ENCODE measurements around the gene JAZF1. TPM values are rescaled to one million over a fixed set of nuclear protein-coding genes. Genes with fewer than 3 reads are reported as not detected.
"Not testable (repeated sequence)": the region's sequence is repeated elsewhere in the genome, so short reads cannot be mapped to it uniquely, and the experiment has no call there.

JAZF1 gene
- total and polyA plus RNA-seq, 4 donors: 5.2 to 16.5 (median 10.7) TPM

- no peaks in the 10 kb centered on the region for H3K36me3 ChIP-seq (ENCODE audit: control insufficient read depth in 4 of 4, insufficient read depth in 4 of 4, low read length in 4 of 4)
- 46 to 48% methylated on average over 2 of the region's 2 CpGs for WGBS, 2 donors
- no peak overlapping the region for H3K27ac ChIP-seq (ENCODE audit: low read depth in 1 of 2, low read length in 1 of 2)
- ATAC-seq (ENCODE audit: insufficient read depth, low FRiP score) (no peak), DNase-seq (no peak)
- no peaks in the 10 kb centered on the region for H3K27me3 ChIP-seq (ENCODE audit: control insufficient read depth in 3 of 3, insufficient read depth in 3 of 3, low read length in 2 of 3)
- no peak overlapping the region for H3K4me3 ChIP-seq
- peaks cover 0 to 5% (median 4%) of the 10 kb centered on the region in 5 donors for H3K4me1 ChIP-seq (ENCODE audit: control insufficient read depth in 5 of 5, insufficient read depth in 5 of 5, low read length in 5 of 5)
- TF ChIP-seq CTCF (IDR thresholded peaks at IDR 0.05; ENCODE audit: control extremely low read depth, extremely low read depth): no peak
- H3K9ac ChIP-seq (ENCODE audit: insufficient read depth in 1 of 2, low read length in 2 of 2): no peak overlapping the region
- no peaks in the 10 kb centered on the region for H3K9me3 ChIP-seq (ENCODE audit: control insufficient read depth in 4 of 4, insufficient read depth in 3 of 4, low read length in 3 of 4)
Measured at GRCh38 chr7:27866256-27866655, 314.3 kb downstream of the JAZF1 start.

- H3K36me3 ChIP-seq (ENCODE audit: control insufficient read depth in 4 of 4, insufficient read depth in 4 of 4, low read length in 4 of 4): no peaks in the 10 kb centered on the region
- no peak overlapping the region for H3K4me3 ChIP-seq
- H3K27me3 ChIP-seq (ENCODE audit: control insufficient read depth in 3 of 3, insufficient read depth in 3 of 3, low read length in 2 of 3): no peaks in the 10 kb centered on the region
- 94 to 95% methylated on average over 11 of the region's 11 CpGs for WGBS, 2 donors
- TF ChIP-seq CTCF (IDR thresholded peaks at IDR 0.05; ENCODE audit: control extremely low read depth, extremely low read depth): no peak
- H3K9ac ChIP-seq (ENCODE audit: insufficient read depth in 1 of 2, low read length in 2 of 2): no peak overlapping the region
- ATAC-seq (ENCODE audit: insufficient read depth, low FRiP score) (no peak), DNase-seq (no peak)
- H3K9me3 ChIP-seq (ENCODE audit: control insufficient read depth in 4 of 4, insufficient read depth in 3 of 4, low read length in 3 of 4): no peaks in the 10 kb centered on the region
- H3K27ac ChIP-seq (ENCODE audit: low read depth in 1 of 2, low read length in 1 of 2): no peak overlapping the region
- H3K4me1 ChIP-seq (ENCODE audit: control insufficient read depth in 5 of 5, insufficient read depth in 5 of 5, low read length in 5 of 5): peaks cover 0 to 5% (median 2%) of the 10 kb centered on the region in 5 donors
Measured at GRCh38 chr7:27863880-27864279, 316.7 kb downstream of the JAZF1 start.

GRCh38 chr7:27861747-27862146 is 318.8 kb downstream of the JAZF1 start:
- TF ChIP-seq CTCF (IDR thresholded peaks at IDR 0.05; ENCODE audit: control extremely low read depth, extremely low read depth): no peak
- Histone ChIP-seq H3K9me3 (ENCODE audit: control insufficient read depth in 4 of 4, insufficient read depth in 3 of 4, low read length in 3 of 4) (no peaks in the 10 kb centered on the region), H3K27ac (ENCODE audit: low read depth in 1 of 2, low read length in 1 of 2) (no peak overlapping the region), H3K4me1 (ENCODE audit: control insufficient read depth in 5 of 5, insufficient read depth in 5 of 5, low read length in 5 of 5) (peaks cover 0 to under 1% (median under 1%) of the 10 kb centered on the region in 5 donors), H3K27me3 (ENCODE audit: control insufficient read depth in 3 of 3, insufficient read depth in 3 of 3, low read length in 2 of 3) (no peaks in the 10 kb centered on the region), H3K9ac (ENCODE audit: insufficient read depth in 1 of 2, low read length in 2 of 2) (no peak overlapping the region), H3K4me3 (no peak overlapping the region), H3K36me3 (ENCODE audit: control insufficient read depth in 4 of 4, insufficient read depth in 4 of 4, low read length in 4 of 4) (no peaks in the 10 kb centered on the region)
- DNase-seq: no peak
- ATAC-seq (ENCODE audit: insufficient read depth, low FRiP score): no peak
- WGBS, 2 donors: 92 to 98% methylated on average over 3 of the region's 3 CpGs

GRCh38 chr7:27860800-27861199 is 319.8 kb downstream of the JAZF1 start:
- H3K27me3 ChIP-seq (ENCODE audit: control insufficient read depth in 3 of 3, insufficient read depth in 3 of 3, low read length in 2 of 3): no peaks in the 10 kb centered on the region
- H3K4me1 ChIP-seq (ENCODE audit: control insufficient read depth in 5 of 5, insufficient read depth in 5 of 5, low read length in 5 of 5): no peaks in the 10 kb centered on the region
- H3K36me3 ChIP-seq (ENCODE audit: control insufficient read depth in 4 of 4, insufficient read depth in 4 of 4, low read length in 4 of 4): no peaks in the 10 kb centered on the region
- no peak for DNase-seq
- no peak for TF ChIP-seq CTCF (IDR thresholded peaks at IDR 0.05; ENCODE audit: control extremely low read depth, extremely low read depth)
- no peaks in the 10 kb centered on the region for H3K9me3 ChIP-seq (ENCODE audit: control insufficient read depth in 4 of 4, insufficient read depth in 3 of 4, low read length in 3 of 4)
- no peak overlapping the region for H3K27ac ChIP-seq (ENCODE audit: low read depth in 1 of 2, low read length in 1 of 2)
- no peak overlapping the region for H3K9ac ChIP-seq (ENCODE audit: insufficient read depth in 1 of 2, low read length in 2 of 2)
- ATAC-seq (ENCODE audit: insufficient read depth, low FRiP score): no peak
- WGBS, 2 donors: 71 to 78% methylated on average over 6 of the region's 6 CpGs
- H3K4me3 ChIP-seq: no peak overlapping the region

GRCh38 chr7:27856703-27857485 is 323.7 kb downstream of the JAZF1 start:
- H3K4me3 ChIP-seq; H3K9me3 ChIP-seq (ENCODE audit: control insufficient read depth in 4 of 4, insufficient read depth in 3 of 4, low read length in 3 of 4); H3K36me3 ChIP-seq (ENCODE audit: control insufficient read depth in 4 of 4, insufficient read depth in 4 of 4, low read length in 4 of 4); ATAC-seq (ENCODE audit: insufficient read depth, low FRiP score); H3K4me1 ChIP-seq (ENCODE audit: control insufficient read depth in 5 of 5, insufficient read depth in 5 of 5, low read length in 5 of 5); H3K27me3 ChIP-seq (ENCODE audit: control insufficient read depth in 3 of 3, insufficient read depth in 3 of 3, low read length in 2 of 3); H3K27ac ChIP-seq (ENCODE audit: low read depth in 1 of 2, low read length in 1 of 2); H3K9ac ChIP-seq (ENCODE audit: insufficient read depth in 1 of 2, low read length in 2 of 2); DNase-seq: not testable (repeated sequence)
- 95 to 96% methylated on average over 28 of the region's 28 CpGs for WGBS, 2 donors

Measured in lung (tissue), 12 donors.